Right renal cortex interstitium (tissue), 3 donors: ENCODE data around the gene MALSU1. TPM values are rescaled to one million over a fixed set of nuclear protein-coding genes. Genes with fewer than 3 reads are reported as not detected.

Experiments used
- DNase-seq, 3 donors: peaks; one replicate each; pipeline ENCODE4 v3.0.0-alpha.2; 2013; ENCODE audit warnings: low read depth in 3 of 3, low spot score in 2 of 3
- polyA plus RNA-seq, 3 donors: library from polyadenylated mRNA; unstranded; fragments of 120-200 nt; gene quantifications; one replicate each; pipeline ENCODE4 v1.2.1, GENCODE V29; 2013; ENCODE audit not compliant: insufficient read length in 3 of 3

MALSU1 gene
- polyA plus RNA-seq, 3 donors: 46.8 to 49.9 (median 49.1) TPM

GRCh38 chr7:23334482-23335056 is 35.4 kb downstream of the MALSU1 start:
- no peak for DNase-seq

GRCh38 chr7:23335136-23335535 is 36.0 kb downstream of the MALSU1 start:
- DNase-seq: no peak

- DNase-seq: no peak
These were observed 36.5 kb downstream of the MALSU1 start for GRCh38 chr7:23335621-23336020.

DNA sequence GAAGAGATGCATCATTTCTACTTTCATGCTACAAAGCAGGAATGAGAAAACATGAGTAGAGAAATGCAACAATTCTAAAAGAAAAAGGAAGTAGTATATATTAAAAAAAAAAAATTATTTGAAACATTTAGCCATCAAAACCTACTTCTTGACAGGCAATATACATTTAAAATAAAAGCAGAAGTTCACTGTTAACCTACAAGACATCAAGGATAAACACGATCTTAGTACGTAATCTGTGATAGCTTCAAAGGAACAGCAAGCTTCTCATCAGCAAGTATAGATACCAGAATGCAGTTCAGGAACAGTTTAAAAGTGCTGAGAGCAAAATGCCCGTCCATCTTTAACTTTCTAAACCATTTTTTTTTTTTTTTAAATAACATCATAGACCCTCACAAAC is 36.9 kb downstream of the MALSU1 start:
- DNase-seq: no peak

GRCh38 chr7:23336799-23337283 is 37.7 kb downstream of the MALSU1 start:
- DNase-seq: no peak

DNA sequence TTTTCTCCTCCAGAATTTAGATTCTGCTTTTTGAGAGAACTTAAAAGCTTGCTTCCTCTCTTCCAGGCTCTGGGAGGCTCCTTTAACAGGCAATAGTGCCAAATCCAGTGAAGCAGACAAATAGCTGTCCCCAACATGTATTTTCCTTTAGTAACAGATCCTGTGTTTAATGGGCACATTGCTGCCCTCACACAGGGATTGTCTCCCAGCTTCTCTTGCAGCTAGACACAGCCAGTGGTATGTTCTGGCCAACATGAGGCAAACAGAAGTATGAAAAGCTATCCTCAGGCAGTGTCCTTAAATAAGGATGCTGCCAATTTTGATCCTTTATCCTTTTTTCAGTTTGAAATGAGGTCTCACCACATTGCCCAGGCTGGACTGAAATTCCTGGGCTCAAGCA is 38.2 kb downstream of the MALSU1 start:
- no peak for DNase-seq

DNA sequence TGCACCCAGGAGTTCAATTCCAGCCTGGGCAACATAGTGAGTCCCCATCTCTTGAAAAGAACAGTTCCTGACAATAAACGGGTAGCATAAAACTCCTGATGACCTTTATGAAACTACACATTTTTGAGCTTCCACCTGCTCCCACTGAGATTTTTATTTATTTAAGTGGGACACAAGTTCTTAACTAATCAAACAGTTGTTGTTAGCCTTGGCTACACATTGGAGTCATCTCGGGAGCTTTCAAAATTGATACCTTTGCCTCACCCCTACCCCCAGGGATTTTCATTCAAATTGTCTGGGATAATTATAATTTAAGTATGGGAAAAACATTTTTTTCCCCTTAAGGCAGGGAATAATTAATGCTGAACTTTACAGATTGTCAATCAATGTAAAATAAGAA is 39.3 kb downstream of the MALSU1 start:
- no peak for DNase-seq

DNA sequence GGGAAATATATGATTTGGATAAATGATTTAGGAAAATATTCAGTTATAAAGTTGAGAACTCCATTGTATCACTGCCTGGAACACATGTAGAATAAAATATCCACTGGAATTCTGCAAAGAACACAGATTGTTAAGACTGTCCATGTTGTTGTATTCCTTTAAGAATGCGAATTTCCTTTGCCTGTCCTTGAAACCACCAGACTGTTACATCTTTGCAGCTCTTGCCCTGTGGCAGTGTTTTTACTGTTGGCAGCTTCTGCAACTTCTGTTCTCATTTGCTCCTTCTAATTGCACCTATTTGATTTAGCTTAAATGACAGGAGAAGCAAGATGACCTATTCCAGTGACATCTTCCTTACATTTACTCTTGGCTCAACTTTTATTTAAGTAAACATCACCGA is 39.7 kb downstream of the MALSU1 start:
- DNase-seq: no peak

DNA sequence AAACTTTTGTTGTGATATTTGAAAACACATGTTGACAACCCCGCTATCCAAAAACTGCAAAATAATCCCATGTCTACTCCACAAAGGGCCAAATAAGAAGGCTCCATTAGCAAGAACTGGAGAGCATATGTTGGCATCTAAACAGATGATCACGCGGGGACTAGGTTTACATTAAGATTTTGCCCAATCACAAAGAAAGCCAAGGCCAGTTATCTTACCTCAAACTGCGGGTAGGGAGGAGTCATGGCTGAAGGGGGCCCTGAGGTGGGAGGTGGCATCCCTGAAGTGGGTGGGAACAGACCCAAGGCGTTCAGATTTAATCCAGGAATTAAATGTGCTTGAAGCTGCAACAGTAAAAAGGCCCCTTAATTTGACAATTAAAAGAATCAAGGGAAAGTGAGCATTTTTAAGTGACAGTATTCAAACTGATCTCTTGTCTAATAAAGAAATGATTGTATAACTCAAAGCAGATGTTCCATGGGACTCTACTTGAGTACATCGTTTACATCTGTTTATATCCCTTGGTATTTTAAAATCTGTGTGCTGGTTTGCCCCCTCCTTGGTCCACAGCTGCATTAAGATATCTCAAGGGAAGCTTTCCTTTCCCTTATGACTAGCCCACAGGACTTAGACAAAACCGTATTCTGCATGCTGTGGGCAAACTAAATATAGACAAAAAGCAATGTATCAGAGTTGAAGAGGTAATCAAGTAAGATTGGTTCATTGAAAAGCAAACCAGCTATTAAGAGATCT is 42.9 kb downstream of the MALSU1 start:
- no peak for DNase-seq

- no peak for DNase-seq
These were observed 44.0 kb downstream of the MALSU1 start for GRCh38 chr7:23343102-23343501.

- DNase-seq: no peak
These were observed 44.8 kb downstream of the MALSU1 start for GRCh38 chr7:23343806-23344475.

GRCh38 chr7:23345601-23346000 is 46.5 kb downstream of the MALSU1 start:
- no peak for DNase-seq

DNA sequence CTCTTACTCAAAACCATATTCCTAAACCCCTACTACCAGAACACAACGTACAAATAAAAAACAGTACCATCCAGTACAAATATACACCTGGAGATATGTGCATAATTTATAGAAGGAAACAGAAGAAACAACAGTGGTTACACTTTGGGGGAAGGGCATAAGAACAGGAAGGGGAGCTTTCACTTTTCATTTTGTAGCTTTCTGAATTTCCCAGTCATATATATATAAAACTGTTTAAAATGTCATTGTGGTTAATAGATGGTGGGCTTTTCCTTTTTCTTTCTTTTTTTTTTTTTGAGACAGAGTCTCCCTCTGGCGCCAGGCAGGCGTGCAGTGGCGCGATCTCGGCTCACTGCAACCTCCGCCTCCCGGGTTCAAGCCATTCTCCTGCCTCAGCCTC is 47.2 kb downstream of the MALSU1 start:
- DNase-seq: no peak

DNA sequence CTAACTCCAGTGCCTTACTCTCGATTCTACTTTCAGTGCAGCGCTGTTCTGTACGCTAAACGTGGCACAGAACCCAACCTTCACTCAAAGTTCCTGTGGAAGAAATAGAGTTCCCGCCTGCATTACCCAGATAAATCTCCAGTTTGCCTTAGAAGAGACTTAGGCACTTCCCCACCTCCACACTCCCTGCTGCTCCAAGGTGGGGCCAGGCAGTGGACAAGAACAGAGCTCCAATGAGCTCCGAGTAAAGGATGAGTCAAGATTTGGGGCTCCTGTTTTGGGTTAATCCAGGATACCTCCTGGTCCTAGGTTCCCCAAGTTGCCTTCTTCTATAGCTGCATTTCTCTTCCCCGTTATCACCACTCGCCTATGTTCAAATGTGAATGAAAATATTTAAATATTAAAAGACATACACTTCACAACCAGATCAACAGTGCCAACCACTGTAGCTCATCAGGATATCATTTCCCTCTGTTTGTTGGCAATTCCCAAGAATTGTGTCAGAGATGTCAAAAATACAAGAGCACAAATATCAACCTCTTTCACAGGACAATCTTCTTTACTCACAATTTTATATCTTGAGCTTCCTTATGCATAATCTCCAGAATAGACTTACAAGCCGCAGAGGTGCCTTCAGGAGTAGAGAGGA is 48.0 kb downstream of the MALSU1 start:
- no peak for DNase-seq

DNA sequence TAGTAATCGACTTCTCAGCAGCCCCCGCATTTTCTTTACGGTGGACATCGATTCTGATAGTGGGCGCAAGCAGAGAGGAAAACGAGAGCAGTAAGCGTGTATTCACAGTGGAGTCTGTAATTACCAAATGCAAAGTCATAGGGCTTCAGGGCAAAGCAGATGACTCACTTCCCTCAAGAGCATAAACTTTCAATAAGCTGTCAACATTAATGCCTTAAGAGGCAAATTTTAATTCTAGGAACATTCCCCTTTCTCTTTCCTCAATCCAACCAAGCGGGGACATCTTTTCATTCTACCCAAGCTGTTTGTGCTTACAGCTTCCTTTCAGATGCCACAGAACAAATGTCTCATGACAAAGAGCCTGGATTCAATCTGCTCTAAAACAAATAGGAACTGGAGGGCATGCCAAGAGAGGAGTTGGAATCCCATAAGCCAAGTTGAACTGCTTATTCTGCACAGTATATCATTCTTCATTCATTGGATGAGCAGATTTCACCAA is 48.6 kb downstream of the MALSU1 start:
- no peak for DNase-seq

DNA sequence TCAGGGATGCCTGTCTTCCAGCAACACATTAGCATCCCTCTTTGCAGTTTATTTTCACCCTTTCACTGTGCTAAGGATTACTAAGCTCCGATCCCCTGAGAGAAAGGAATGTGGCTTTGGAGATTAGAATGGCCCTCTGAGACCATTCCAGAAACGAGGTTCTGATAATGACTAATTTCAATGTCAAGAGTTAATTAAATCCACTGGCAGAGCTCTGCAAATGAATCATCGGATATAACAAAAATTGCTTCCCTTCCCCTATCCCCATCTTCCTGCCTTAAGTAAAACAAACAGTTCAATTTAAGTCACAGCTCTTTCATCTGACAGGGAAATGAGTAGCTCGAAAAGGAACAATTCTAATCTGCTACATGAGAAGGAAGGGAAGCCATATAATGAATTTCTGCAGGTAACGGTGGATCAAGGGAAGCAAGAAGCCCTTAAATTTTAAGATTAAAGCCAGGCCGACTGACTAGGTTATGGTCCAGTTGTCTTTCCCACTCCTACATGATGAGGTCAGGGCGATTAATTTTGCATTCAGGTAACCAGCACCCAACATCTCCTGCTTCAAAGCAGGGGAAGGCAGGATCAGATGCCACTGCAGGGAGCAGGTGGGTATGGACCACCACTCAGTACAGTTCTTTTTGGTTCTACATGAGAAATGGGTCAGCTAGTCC is 50.5 kb downstream of the MALSU1 start:
- no peak for DNase-seq

GRCh38 chr7:23350466-23350865 is 51.3 kb downstream of the MALSU1 start:
- DNase-seq: no peak

DNA sequence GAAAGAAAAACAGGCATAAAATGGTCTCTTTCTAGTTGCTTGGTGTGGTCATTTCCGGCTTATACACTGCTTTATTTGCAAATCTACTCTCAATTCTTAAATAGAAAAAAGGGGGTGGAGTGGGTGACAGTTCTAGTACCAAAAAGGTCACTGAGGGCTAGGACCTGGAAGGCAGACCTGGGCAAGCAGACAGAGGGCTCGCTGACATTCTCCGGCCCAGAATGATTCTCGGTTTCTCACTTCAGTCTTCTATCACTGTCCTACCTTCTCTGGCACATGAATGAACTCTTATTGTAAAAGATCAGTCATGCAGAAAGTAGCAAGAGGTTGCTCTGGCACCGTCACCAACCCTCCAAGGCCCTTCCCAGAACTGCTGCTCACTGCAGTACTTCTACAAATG is 54.0 kb downstream of the MALSU1 start:
- DNase-seq: no peak

DNA sequence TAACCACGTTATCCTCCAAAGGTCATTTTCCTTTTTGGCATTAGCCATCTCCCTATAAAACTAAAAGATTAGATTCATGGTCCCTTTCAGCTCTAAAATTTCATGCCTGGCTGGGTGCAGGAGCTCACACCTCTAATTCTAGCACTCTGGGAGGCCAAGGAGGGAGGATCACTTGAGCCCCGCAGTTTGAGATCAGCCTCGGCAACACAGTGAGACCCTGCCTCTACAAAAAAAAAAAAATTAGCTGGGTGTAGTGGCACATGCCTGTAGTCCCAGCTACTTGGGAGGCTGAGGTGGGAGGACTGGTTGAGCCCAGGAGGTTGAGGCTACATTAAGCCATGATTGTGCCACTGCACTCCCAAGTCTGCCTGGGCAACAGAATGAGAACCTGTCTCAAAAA is 57.0 kb downstream of the MALSU1 start:
- no peak for DNase-seq

- DNase-seq: no peak
These were observed 57.6 kb downstream of the MALSU1 start for GRCh38 chr7:23356726-23357125.
